Activated naive CD8-positive, alpha-beta T cell treated with anti-CD3 and anti-CD28 coated beads, Interleukin-2, amount 50 U/mL, for 24 hours (primary cell): ENCODE data around the gene LRRC40.

ENCODE experiments used
- ATAC-seq: fragments of 150-1000 bp; cut with Tn5 transposase; one replicate; pipeline ENCODE4 v1.10.0; 2021
- DNase-seq: peaks from one replicate; pipeline ENCODE4 v3.0.0; 2021
- H3K27ac Mint-ChIP-seq: one replicate; pipeline ENCODE4 v1.8.0; 2021; ENCODE audit warnings: mild to moderate bottlenecking, mixed read lengths
- H3K27me3 Mint-ChIP-seq: one replicate; pipeline ENCODE4 v1.8.0; 2021; ENCODE audit warnings: mixed read lengths
- H3K36me3 Mint-ChIP-seq: one replicate; pipeline ENCODE4 v1.8.0; 2021; ENCODE audit warnings: low read depth, mixed read lengths
- H3K4me1 Mint-ChIP-seq: one replicate; pipeline ENCODE4 v1.8.0; 2021; ENCODE audit warnings: mixed read lengths
- H3K4me3 Mint-ChIP-seq: one replicate; pipeline ENCODE4 v1.8.0; 2021; ENCODE audit warnings: mild to moderate bottlenecking, moderate library complexity, mixed read lengths
- H3K9me3 Mint-ChIP-seq: one replicate; pipeline ENCODE4 v1.8.0; 2021; ENCODE audit warnings: mixed read lengths

The LRRC40 gene

GRCh38 chr1:70205434-70206118, at the start of gene LRRC40:
LRRC40 (minus strand) TSS chr1:70205579; CDS start chr1:70205540, 39 bp downstream.
- Mint-ChIP-seq H3K27me3 (no peaks in the 10 kb centered on the region), H3K36me3 (peaks cover 17% of the 10 kb centered on the region), H3K9me3 (no peaks in the 10 kb centered on the region), H3K4me3 (peak within 1 kb of the TSS; percentile 97), H3K4me1 (peaks cover 70% of the 10 kb centered on the region), H3K27ac (peak within 1 kb of the TSS; percentile 96)
- DNase-seq = peak; percentile 97
- peak; percentile 97 for ATAC-seq

DNA sequence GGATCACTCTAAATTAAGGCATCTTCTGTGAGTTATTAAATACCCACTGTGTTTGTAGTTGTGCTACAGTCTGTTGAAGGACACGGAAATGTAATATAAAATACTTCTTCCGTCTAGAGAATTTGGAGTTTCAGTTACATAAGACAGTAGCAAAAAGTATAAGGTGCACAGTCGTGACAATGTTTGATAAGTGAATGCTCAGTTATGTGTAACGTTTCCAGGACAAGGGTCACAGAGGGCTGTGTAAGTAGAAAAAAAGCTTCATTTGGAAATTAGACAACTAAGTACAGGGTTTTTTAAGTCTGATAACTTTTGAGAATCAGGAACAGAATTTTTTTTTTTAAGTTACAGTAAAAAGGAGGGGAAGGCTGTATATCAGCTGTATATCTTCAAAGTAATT, 43.4 kb upstream of the LRRC40 start:
- Mint-ChIP-seq H3K36me3 (peaks cover 74% of the 10 kb centered on the region), H3K4me3 (no peak overlapping the region), H3K9me3 (no peaks in the 10 kb centered on the region), H3K27me3 (no peaks in the 10 kb centered on the region), H3K27ac (peak overlapping the region; percentile 72), H3K4me1 (peaks cover 22% of the 10 kb centered on the region)
- DNase-seq (no peak), ATAC-seq (no peak)

DNA sequence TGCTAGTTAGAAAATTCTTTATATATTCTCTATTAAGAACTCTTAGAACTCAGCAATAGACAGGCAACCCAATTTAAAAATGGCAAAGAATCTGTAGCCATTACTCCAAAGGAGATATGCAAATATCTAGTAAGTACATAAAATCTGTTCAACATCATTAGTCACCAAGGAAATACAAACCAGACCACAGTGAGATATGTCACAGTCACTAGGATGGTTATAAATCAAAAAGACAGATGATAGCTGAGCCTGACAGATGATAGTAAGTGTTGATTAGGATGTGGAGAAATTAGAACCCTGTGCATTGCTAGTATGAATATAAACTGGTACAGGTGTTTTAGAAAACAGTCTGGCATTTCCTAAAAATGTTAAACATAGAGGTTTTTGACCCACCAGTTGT, 42.4 kb upstream of the LRRC40 start:
- peak overlapping the region; percentile 28 for H3K27ac Mint-ChIP-seq
- H3K36me3 Mint-ChIP-seq = peaks cover 77% of the 10 kb centered on the region
- ATAC-seq (peak; percentile 73), DNase-seq (no peak)
- H3K4me3 Mint-ChIP-seq = no peak overlapping the region
- H3K27me3 Mint-ChIP-seq = no peaks in the 10 kb centered on the region
- H3K4me1 Mint-ChIP-seq = peaks cover 22% of the 10 kb centered on the region
- no peaks in the 10 kb centered on the region for H3K9me3 Mint-ChIP-seq

GRCh38 chr1:70247122-70247521, 41.7 kb upstream of the LRRC40 start:
- no peak overlapping the region for H3K4me3 Mint-ChIP-seq
- H3K9me3 Mint-ChIP-seq = no peaks in the 10 kb centered on the region
- no peaks in the 10 kb centered on the region for H3K27me3 Mint-ChIP-seq
- no peak for DNase-seq
- no peak for ATAC-seq
- H3K36me3 Mint-ChIP-seq = peaks cover 80% of the 10 kb centered on the region
- no peak overlapping the region for H3K27ac Mint-ChIP-seq
- peaks cover 22% of the 10 kb centered on the region for H3K4me1 Mint-ChIP-seq

- Mint-ChIP-seq H3K27ac (no peak overlapping the region), H3K36me3 (peaks cover 56% of the 10 kb centered on the region)
These were observed 34.6 kb upstream of the LRRC40 start for GRCh38 chr1:70239940-70240339.

GRCh38 chr1:70234733-70235132, 29.4 kb upstream of the LRRC40 start:
- Mint-ChIP-seq H3K36me3 (peaks cover 70% of the 10 kb centered on the region), H3K27me3 (no peaks in the 10 kb centered on the region), H3K4me1 (no peaks in the 10 kb centered on the region), H3K27ac (no peak overlapping the region), H3K4me3 (no peak overlapping the region), H3K9me3 (no peaks in the 10 kb centered on the region)
- DNase-seq (no peak), ATAC-seq (no peak)

More at GRCh38 chr1:70239940-70240339, 34.6 kb upstream of the LRRC40 start:
- no peaks in the 10 kb centered on the region for H3K4me1 Mint-ChIP-seq
- ATAC-seq (no peak), DNase-seq (no peak)
- H3K27me3 Mint-ChIP-seq = no peaks in the 10 kb centered on the region
- H3K4me3 Mint-ChIP-seq = no peak overlapping the region
- no peaks in the 10 kb centered on the region for H3K9me3 Mint-ChIP-seq

- Mint-ChIP-seq H3K4me3 (no peak overlapping the region), H3K4me1 (peaks cover 16% of the 10 kb centered on the region), H3K9me3 (no peaks in the 10 kb centered on the region), H3K27me3 (no peaks in the 10 kb centered on the region), H3K27ac (no peak overlapping the region), H3K36me3 (peaks cover 64% of the 10 kb centered on the region)
- DNase-seq (no peak), ATAC-seq (no peak)
These were observed 26.1 kb upstream of the LRRC40 start for GRCh38 chr1:70231475-70231874.

- Mint-ChIP-seq H3K9me3 (no peaks in the 10 kb centered on the region), H3K27me3 (no peaks in the 10 kb centered on the region), H3K4me1 (peaks cover 35% of the 10 kb centered on the region), H3K4me3 (no peak overlapping the region), H3K36me3 (peaks cover 57% of the 10 kb centered on the region), H3K27ac (no peak overlapping the region)
- DNase-seq (no peak), ATAC-seq (no peak)
These were observed 23.3 kb upstream of the LRRC40 start for GRCh38 chr1:70228670-70229069.

GRCh38 chr1:70227439-70227838, 22.1 kb upstream of the LRRC40 start:
- ATAC-seq (no peak), DNase-seq (no peak)
- H3K4me1 Mint-ChIP-seq = peaks cover 47% of the 10 kb centered on the region

GRCh38 chr1:70224954-70225353, 19.6 kb upstream of the LRRC40 start:
- no peaks in the 10 kb centered on the region for H3K9me3 Mint-ChIP-seq
- peaks cover 57% of the 10 kb centered on the region for H3K4me1 Mint-ChIP-seq
- ATAC-seq (no peak), DNase-seq (no peak)
- H3K36me3 Mint-ChIP-seq = peaks cover 43% of the 10 kb centered on the region
- no peak overlapping the region for H3K27ac Mint-ChIP-seq
- H3K27me3 Mint-ChIP-seq = no peaks in the 10 kb centered on the region
- H3K4me3 Mint-ChIP-seq = no peak overlapping the region

More at GRCh38 chr1:70227439-70227838, 22.1 kb upstream of the LRRC40 start:
- Mint-ChIP-seq H3K36me3 (peaks cover 58% of the 10 kb centered on the region), H3K4me3 (no peak overlapping the region), H3K9me3 (no peaks in the 10 kb centered on the region), H3K27me3 (no peaks in the 10 kb centered on the region), H3K27ac (peak overlapping the region; percentile 55)

DNA sequence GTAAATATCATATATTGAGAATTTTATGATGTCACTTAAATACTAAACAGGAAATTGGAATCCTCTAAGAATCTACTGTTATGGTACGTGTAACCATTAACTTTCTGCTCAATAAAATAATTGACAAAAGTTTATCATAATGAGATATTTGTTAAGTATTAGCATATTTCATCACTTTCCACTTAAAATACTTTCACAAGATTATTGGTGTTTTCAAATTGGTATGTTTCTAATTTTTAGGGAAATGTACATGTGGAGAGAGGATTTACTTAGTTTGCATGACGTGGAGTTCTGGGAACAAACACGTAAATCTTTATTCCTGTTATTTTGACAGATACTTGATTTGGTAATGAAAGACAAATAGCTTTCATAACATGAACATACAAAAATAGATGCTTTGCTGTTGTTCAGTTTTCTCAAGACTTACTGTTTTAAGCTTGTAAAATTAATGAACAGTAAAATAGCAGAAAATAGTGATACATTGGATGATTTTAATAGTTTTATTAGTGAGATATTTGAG, 17.4 kb upstream of the LRRC40 start:
- H3K4me1 Mint-ChIP-seq = peaks cover 54% of the 10 kb centered on the region
- DNase-seq = no peak

GRCh38 chr1:70221238-70222121, 16.1 kb upstream of the LRRC40 start, which contains the start of gene SRSF11:
SRSF11 (plus strand) TSS chr1:70221380; CDS start chr1:70221637, 257 bp downstream.
- H3K27me3 Mint-ChIP-seq = no peaks in the 10 kb centered on the region
- DNase-seq (peak; percentile 98), ATAC-seq (peak; percentile 96)
- peaks cover 42% of the 10 kb centered on the region for H3K4me1 Mint-ChIP-seq
- peak within 1 kb of the TSS; percentile 90 for H3K4me3 Mint-ChIP-seq
- no peaks in the 10 kb centered on the region for H3K9me3 Mint-ChIP-seq
- H3K27ac Mint-ChIP-seq = peak within 1 kb of the TSS; percentile 97
- peaks cover 41% of the 10 kb centered on the region for H3K36me3 Mint-ChIP-seq

More for the DNA sequence above, 17.4 kb upstream of the LRRC40 start:
- Mint-ChIP-seq H3K4me3 (peak overlapping the region; percentile 90), H3K36me3 (peaks cover 34% of the 10 kb centered on the region), H3K9me3 (no peaks in the 10 kb centered on the region), H3K27ac (peak overlapping the region; percentile 97), H3K27me3 (no peaks in the 10 kb centered on the region)
- ATAC-seq = no peak

- no peaks in the 10 kb centered on the region for H3K9me3 Mint-ChIP-seq
- H3K4me3 Mint-ChIP-seq = peak overlapping the region; percentile 90
- H3K4me1 Mint-ChIP-seq = peaks cover 38% of the 10 kb centered on the region
- no peak for ATAC-seq
- peaks cover 41% of the 10 kb centered on the region for H3K36me3 Mint-ChIP-seq
- no peaks in the 10 kb centered on the region for H3K27me3 Mint-ChIP-seq
- no peak for DNase-seq
- H3K27ac Mint-ChIP-seq = peak overlapping the region; percentile 97
These were observed 15.3 kb upstream of the LRRC40 start for GRCh38 chr1:70220517-70221237.

- H3K27me3 Mint-ChIP-seq = no peaks in the 10 kb centered on the region
- H3K27ac Mint-ChIP-seq = peak overlapping the region; percentile 39
- peaks cover 34% of the 10 kb centered on the region for H3K4me1 Mint-ChIP-seq
- no peak for ATAC-seq
- H3K9me3 Mint-ChIP-seq = no peaks in the 10 kb centered on the region
- no peak for DNase-seq
- H3K36me3 Mint-ChIP-seq = peaks cover 47% of the 10 kb centered on the region
- H3K4me3 Mint-ChIP-seq = peak overlapping the region; percentile 6
These were observed 14.6 kb upstream of the LRRC40 start for GRCh38 chr1:70220015-70220414.
